Panc1 (cell line): Measurements from ENCODE around the gene SLITRK2. TPM values are rescaled to one million over a fixed set of nuclear protein-coding genes. Genes with fewer than 3 reads are reported as not detected.

Experiments
- ATAC-seq: fragments of 200-7000 bp; cut with Tn5 transposase; 2 replicates; pipeline ENCODE4 v1.9.1; 2020; ENCODE audit warnings: mild to moderate bottlenecking, moderate library complexity
- BruUV-seq: library from RNA; stranded (reverse); fragments of 400-500 nt; replicated peaks from 2 replicates; lab custom pipeline; 2021; lab: Mats Ljungman, UMichigan
- CTCF ChIA-PET: fragments of 300-600 bp; sonication (Branson Sonifier 250); formaldehyde crosslinking; loops from one replicate; lab custom pipeline; 2022; ENCODE audit warnings: antibody characterized with exemption; lab: Charles Lee
- POLR2A ChIA-PET: fragments of 300-600 bp; sonication (Branson Sonifier 250); formaldehyde crosslinking; loops from one replicate; lab custom pipeline; 2022; ENCODE audit warnings: antibody characterized with exemption; lab: Charles Lee
- DNase-seq: peaks from one replicate; pipeline ENCODE4 v3.0.0-alpha.2; 2010; ENCODE audit warnings: low read depth, low spot score
- H3K27ac ChIP-seq: 2 replicates; pipeline ENCODE4 v1.5.1; 2011; ENCODE audit warnings: mild to moderate bottlenecking, low read length, inconsistent platforms
- H3K27me3 ChIP-seq: fragments of 200-500 bp; sonication (Bioruptor generic); 2 replicates; pipeline ENCODE4 v1.6.0; 2014; ENCODE audit warnings: low read length, inconsistent platforms; ENCODE audit not compliant: control insufficient read depth, insufficient read depth
- H3K36me3 ChIP-seq: fragments of 200-500 bp; sonication (Bioruptor generic); 2 replicates; pipeline ENCODE4 v1.5.1; 2014; ENCODE audit warnings: inconsistent platforms, mild to moderate bottlenecking, low read length, moderate library complexity; ENCODE audit not compliant: control insufficient read depth, insufficient read depth
- H3K4me1 ChIP-seq: 2 replicates; pipeline ENCODE4 v1.5.1; 2011; ENCODE audit warnings: inconsistent platforms, mild to moderate bottlenecking, low read length, moderate library complexity; ENCODE audit not compliant: control insufficient read depth, insufficient read depth
- H3K4me3 ChIP-seq, 2 experiments: 2 replicates each; pipeline ENCODE4 v1.5.1; 2011 to 2012; ENCODE audit warnings: low read depth in 2 of 2, low read length in 2 of 2, mild to moderate bottlenecking in 2 of 2, inconsistent platforms in 1 of 2, moderate library complexity in 1 of 2
- H3K9me3 ChIP-seq: fragments of 200-500 bp; sonication (Bioruptor generic); 2 replicates; pipeline ENCODE4 v1.5.1; 2014; ENCODE audit warnings: low read depth, mild to moderate bottlenecking, inconsistent platforms, low read length, moderate library complexity; ENCODE audit not compliant: control insufficient read depth, insufficient read depth
- POLR2AphosphoS5 ChIP-seq: IDR thresholded peaks from 2 replicates; pipeline ENCODE4 v1.6.1; 2012; ENCODE audit warnings: mild to moderate bottlenecking, low read depth, low read length, moderate library complexity
- REST ChIP-seq, 2 experiments: IDR thresholded peaks; 2 replicates each; pipeline ENCODE4 v1.6.1; 2011 to 2012; ENCODE audit warnings: low read depth in 2 of 2, control low read depth in 1 of 2, low read length in 1 of 2, mild to moderate bottlenecking in 1 of 2, moderate library complexity in 1 of 2; ENCODE audit not compliant: insufficient read depth in 1 of 2
- SIN3A ChIP-seq: IDR thresholded peaks from 2 replicates; pipeline ENCODE4 v1.6.1; 2012; ENCODE audit warnings: low read depth, mild to moderate bottlenecking, low read length, moderate library complexity, borderline replicate concordance; ENCODE audit not compliant: insufficient read depth
- TCF7L2 ChIP-seq: IDR thresholded peaks from 2 replicates; pipeline ENCODE4 v1.6.1; 2011; ENCODE audit warnings: mild to moderate bottlenecking, low read depth, low read length, inconsistent platforms
- in situ Hi-C: cut with HindIII; loops from 2 replicates; pipeline ENCODE4 v1.10.0; 2016; ENCODE audit warnings: low sequenced_read_pairs, low pct_unique_long_range_greater_than_20kb
- intact Hi-C: fragments of 100-400 bp; cut with micrococcal nuclease; formaldehyde crosslinking; loops from one replicate; pipeline ENCODE4 v1.10.0; 2022; ENCODE audit not compliant: unreplicated experiment
- total RNA-seq: library from RNA; stranded (reverse); gene quantifications from one replicate; pipeline ENCODE4 v1.2.1, GENCODE V29; 2021; ENCODE audit not compliant: unreplicated experiment
- TF ChIP-seq, protein P1 (sequence below): fragments of 450-650 bp; IDR thresholded peaks from 2 replicates; pipeline ENCODE4 v1.5.1; 2017; ENCODE audit warnings: mild to moderate bottlenecking

SLITRK2 gene
- total RNA-seq, 1 experiment from 2014 or later = 0.59 TPM

- H3K27me3 ChIP-seq = no peaks in the 10 kb centered on the region
- H3K4me3 ChIP-seq = no peak overlapping the region
- ATAC-seq (no peak), DNase-seq (no peak)
- no peak for TF ChIP-seq SIN3A
- no TSS peak for BruUV-seq
- POLR2A ChIA-PET = no interaction called here
- in situ Hi-C loops (no loop called here), intact Hi-C loops (no loop called here)
- H3K4me1 ChIP-seq = no peaks in the 10 kb centered on the region
- no peaks in the 10 kb centered on the region for H3K9me3 ChIP-seq
- H3K27ac ChIP-seq = no peak overlapping the region
- no peaks in the 10 kb centered on the region for H3K36me3 ChIP-seq
- CTCF ChIA-PET = no interaction called here
Measured at GRCh38 chrX:145856181-145856580, 38.6 kb downstream of the SLITRK2 start.

GRCh38 chrX:145861818-145862217 lies 44.2 kb downstream of the SLITRK2 start:
- Histone ChIP-seq H3K36me3 (no peaks in the 10 kb centered on the region), H3K4me1 (no peaks in the 10 kb centered on the region), H3K9me3 (no peaks in the 10 kb centered on the region), H3K27ac (no peak overlapping the region), H3K4me3 (no peak overlapping the region), H3K27me3 (no peaks in the 10 kb centered on the region)
- ChIA-PET POLR2A (no interaction called here), CTCF (no interaction called here)
- DNase-seq (no peak), ATAC-seq (no peak)
- intact Hi-C loops (no loop called here), in situ Hi-C loops (no loop called here)
- TF ChIP-seq, protein P1, sequence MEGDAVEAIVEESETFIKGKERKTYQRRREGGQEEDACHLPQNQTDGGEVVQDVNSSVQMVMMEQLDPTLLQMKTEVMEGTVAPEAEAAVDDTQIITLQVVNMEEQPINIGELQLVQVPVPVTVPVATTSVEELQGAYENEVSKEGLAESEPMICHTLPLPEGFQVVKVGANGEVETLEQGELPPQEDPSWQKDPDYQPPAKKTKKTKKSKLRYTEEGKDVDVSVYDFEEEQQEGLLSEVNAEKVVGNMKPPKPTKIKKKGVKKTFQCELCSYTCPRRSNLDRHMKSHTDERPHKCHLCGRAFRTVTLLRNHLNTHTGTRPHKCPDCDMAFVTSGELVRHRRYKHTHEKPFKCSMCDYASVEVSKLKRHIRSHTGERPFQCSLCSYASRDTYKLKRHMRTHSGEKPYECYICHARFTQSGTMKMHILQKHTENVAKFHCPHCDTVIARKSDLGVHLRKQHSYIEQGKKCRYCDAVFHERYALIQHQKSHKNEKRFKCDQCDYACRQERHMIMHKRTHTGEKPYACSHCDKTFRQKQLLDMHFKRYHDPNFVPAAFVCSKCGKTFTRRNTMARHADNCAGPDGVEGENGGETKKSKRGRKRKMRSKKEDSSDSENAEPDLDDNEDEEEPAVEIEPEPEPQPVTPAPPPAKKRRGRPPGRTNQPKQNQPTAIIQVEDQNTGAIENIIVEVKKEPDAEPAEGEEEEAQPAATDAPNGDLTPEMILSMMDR = no peak
- TF ChIP-seq POLR2AphosphoS5 (no peak), TCF7L2 (no peak), REST (IDR thresholded peaks at IDR 0.05; ENCODE audit: insufficient read depth in 1 of 2, low read depth in 2 of 2, low read length in 1 of 2) (no peak)
- no TSS peak for BruUV-seq

GRCh38 chrX:145865082-145865481 lies 47.5 kb downstream of the SLITRK2 start:
- no peaks in the 10 kb centered on the region for H3K27me3 ChIP-seq
- BruUV-seq = no TSS peak
- no peak for TF ChIP-seq POLR2AphosphoS5
- no peak for TF ChIP-seq SIN3A
- TF ChIP-seq, protein P1 = no peak
- TF ChIP-seq TCF7L2 = no peak
- TF ChIP-seq REST (IDR thresholded peaks at IDR 0.05; ENCODE audit: insufficient read depth in 1 of 2, low read depth in 2 of 2, low read length in 1 of 2) = no peak
- ChIA-PET CTCF (no interaction called here), POLR2A (no interaction called here)
- in situ Hi-C loops (no loop called here), intact Hi-C loops (no loop called here)
- no peaks in the 10 kb centered on the region for H3K9me3 ChIP-seq
- H3K27ac ChIP-seq = no peak overlapping the region
- H3K4me1 ChIP-seq = no peaks in the 10 kb centered on the region
- H3K4me3 ChIP-seq = no peak overlapping the region
- no peaks in the 10 kb centered on the region for H3K36me3 ChIP-seq
- no peak for DNase-seq
- ATAC-seq = no peak
